Activated T-cell treated with anti-CD3 and anti-CD28 coated beads, Interleukin-2, amount 50 U/mL, for 4 hours (primary cell): ENCODE results near the gene CDO1. TPM values are rescaled to one million over a fixed set of nuclear protein-coding genes. Genes with fewer than 3 reads are reported as not detected.

Experiments
- total RNA-seq, 3 donors: library from RNA; stranded (reverse); gene quantifications; one replicate each; pipeline ENCODE4 v1.2.1, GENCODE V29; 2021

Gene CDO1
- total RNA-seq, 3 donors from 2014 or later, result 0.26 to 0.28 TPM; not detected in 1

Other genes with a start within 250 kb of the CDO1 start
- gene TICAM2, start 214.2 kb downstream of the CDO1 start, total RNA-seq, result under 1 TPM; 0.18 to 0.82 (median 0.48) TPM
- 10 to 100 TPM; 59.8 to 66.1 (median 62.6) TPM for gene TMED7, start 190.6 kb downstream of the CDO1 start, total RNA-seq
- gene ATG12, start 24.9 kb upstream of the CDO1 start, total RNA-seq, result 10 to 100 TPM; 36.0 to 46.4 (median 41.4) TPM
- gene AP3S1, start 25.3 kb upstream of the CDO1 start, total RNA-seq, result 10 to 100 TPM; 42.0 to 53.0 (median 48.5) TPM
- gene LVRN, start 145.8 kb upstream of the CDO1 start, total RNA-seq, result not detected
- not detected for gene ARL14EPL, start 215.8 kb upstream of the CDO1 start, total RNA-seq